ENCODE data around the gene SNTG2.

GRCh38 chr2:1348789-1349188, 398.1 kb downstream of the SNTG2 start:
- TF ChIP-seq CTCF (IDR thresholded peaks at IDR 0.05) (no peak), EP300 (IDR thresholded peaks at IDR 0.05) (no peak), POLR2A (IDR thresholded peaks at IDR 0.05) (no peak)

Data from tibial nerve (tissue), 4 donors.